PFSK-1 (cell line): ENCODE measurements around the gene KLF9.

Experiments used
- POLR2AphosphoS5 ChIP-seq: IDR thresholded peaks from 2 replicates; pipeline ENCODE4 v1.6.1; 2012; ENCODE audit warnings: low read depth, mild to moderate bottlenecking, control low read depth, low read length, moderate library complexity
- SIN3A ChIP-seq: IDR thresholded peaks from 2 replicates; pipeline ENCODE4 v1.6.1; 2012; ENCODE audit warnings: mild to moderate bottlenecking, low read length, moderate library complexity, borderline replicate concordance; ENCODE audit not compliant: insufficient read depth
- TF ChIP-seq, protein P1 (sequence below), 2 experiments: IDR thresholded peaks; 2 replicates each; pipeline versions ENCODE4 v1.6.1 to v1.8.0; 2011 to 2012; ENCODE audit warnings: low read depth in 2 of 2, low read length in 2 of 2, control low read depth in 1 of 2, inconsistent platforms in 1 of 2, mild to moderate bottlenecking in 1 of 2, moderate library complexity in 1 of 2; ENCODE audit not compliant: insufficient read depth in 1 of 2

DNA sequence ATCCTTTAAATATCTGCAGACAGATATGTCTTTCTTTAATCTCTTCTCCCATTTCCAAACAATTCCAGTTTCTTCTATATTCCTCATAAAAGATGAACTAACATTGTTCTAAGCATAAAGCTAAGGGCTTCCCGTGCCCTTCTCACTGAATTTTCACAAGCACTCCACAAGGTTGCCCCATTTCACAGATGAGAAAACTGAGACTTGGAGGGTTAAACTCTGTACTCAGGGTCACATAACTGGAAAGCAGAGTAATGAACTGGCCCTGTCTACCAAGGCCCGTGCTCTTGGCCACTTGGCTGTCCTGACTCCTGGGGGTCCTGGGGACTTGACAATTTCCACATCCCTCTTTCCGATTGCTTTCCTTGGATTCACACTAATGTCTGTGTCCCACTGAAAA lies 25.3 kb downstream of the KLF9 start:
- no peak for TF ChIP-seq POLR2AphosphoS5
- TF ChIP-seq, protein P1, sequence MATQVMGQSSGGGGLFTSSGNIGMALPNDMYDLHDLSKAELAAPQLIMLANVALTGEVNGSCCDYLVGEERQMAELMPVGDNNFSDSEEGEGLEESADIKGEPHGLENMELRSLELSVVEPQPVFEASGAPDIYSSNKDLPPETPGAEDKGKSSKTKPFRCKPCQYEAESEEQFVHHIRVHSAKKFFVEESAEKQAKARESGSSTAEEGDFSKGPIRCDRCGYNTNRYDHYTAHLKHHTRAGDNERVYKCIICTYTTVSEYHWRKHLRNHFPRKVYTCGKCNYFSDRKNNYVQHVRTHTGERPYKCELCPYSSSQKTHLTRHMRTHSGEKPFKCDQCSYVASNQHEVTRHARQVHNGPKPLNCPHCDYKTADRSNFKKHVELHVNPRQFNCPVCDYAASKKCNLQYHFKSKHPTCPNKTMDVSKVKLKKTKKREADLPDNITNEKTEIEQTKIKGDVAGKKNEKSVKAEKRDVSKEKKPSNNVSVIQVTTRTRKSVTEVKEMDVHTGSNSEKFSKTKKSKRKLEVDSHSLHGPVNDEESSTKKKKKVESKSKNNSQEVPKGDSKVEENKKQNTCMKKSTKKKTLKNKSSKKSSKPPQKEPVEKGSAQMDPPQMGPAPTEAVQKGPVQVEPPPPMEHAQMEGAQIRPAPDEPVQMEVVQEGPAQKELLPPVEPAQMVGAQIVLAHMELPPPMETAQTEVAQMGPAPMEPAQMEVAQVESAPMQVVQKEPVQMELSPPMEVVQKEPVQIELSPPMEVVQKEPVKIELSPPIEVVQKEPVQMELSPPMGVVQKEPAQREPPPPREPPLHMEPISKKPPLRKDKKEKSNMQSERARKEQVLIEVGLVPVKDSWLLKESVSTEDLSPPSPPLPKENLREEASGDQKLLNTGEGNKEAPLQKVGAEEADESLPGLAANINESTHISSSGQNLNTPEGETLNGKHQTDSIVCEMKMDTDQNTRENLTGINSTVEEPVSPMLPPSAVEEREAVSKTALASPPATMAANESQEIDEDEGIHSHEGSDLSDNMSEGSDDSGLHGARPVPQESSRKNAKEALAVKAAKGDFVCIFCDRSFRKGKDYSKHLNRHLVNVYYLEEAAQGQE (IDR thresholded peaks at IDR 0.05; ENCODE audit: insufficient read depth in 1 of 2, low read depth in 2 of 2, low read length in 2 of 2), result no peak
- no peak for TF ChIP-seq SIN3A
